ENCODE measurements around the gene ETFBKMT. TPM values are rescaled to one million over a fixed set of nuclear protein-coding genes. Genes with fewer than 3 reads are reported as not detected.
"Not testable (repeated sequence)": the region's sequence is repeated elsewhere in the genome, so short reads cannot be mapped to it uniquely, and the experiment has no call there.

ETFBKMT gene
- total RNA-seq, 1 experiment from 2014 or later, result 2.0 TPM

DNA sequence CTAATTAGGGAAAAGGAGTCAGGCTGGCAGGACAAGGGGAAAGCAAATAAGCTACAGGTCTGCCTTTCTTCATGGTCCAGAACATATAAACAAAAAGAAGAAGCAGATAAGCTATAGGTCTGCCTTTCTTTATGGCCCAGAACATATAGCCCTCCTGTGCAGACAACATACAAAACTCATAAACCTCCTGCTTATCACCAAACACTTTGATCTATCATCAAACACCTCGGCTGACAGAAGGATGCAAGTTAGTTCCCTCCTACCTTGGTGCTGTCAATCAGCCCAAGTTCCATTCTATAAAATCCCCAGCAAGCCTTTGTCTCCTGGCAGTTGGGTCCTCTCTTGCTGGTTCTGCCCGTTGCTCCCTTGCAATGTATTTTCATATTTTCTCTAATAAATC is 46.1 kb downstream of the ETFBKMT start:
- Mint-ChIP-seq H3K36me3 (peaks cover 36% of the 10 kb centered on the region), H3K4me1 (no peaks in the 10 kb centered on the region), H3K9me3 (peaks cover 34% of the 10 kb centered on the region), H3K27me3 (ENCODE audit: low read depth) (no peaks in the 10 kb centered on the region), H3K27ac (no peak overlapping the region), H3K4me3 (no peak overlapping the region)
- ChIA-PET POLR2A (interaction anchor here (0.6 to 0.7 kb wide), 2 partner anchors 9 to 191 kb away, joined by 4 to 5 read pairs; no protein-coding TSS in a partner anchor), CTCF (no interaction called here)
- DNase-seq (ENCODE audit: low spot score), result no peak
- TF ChIP-seq, protein P1, sequence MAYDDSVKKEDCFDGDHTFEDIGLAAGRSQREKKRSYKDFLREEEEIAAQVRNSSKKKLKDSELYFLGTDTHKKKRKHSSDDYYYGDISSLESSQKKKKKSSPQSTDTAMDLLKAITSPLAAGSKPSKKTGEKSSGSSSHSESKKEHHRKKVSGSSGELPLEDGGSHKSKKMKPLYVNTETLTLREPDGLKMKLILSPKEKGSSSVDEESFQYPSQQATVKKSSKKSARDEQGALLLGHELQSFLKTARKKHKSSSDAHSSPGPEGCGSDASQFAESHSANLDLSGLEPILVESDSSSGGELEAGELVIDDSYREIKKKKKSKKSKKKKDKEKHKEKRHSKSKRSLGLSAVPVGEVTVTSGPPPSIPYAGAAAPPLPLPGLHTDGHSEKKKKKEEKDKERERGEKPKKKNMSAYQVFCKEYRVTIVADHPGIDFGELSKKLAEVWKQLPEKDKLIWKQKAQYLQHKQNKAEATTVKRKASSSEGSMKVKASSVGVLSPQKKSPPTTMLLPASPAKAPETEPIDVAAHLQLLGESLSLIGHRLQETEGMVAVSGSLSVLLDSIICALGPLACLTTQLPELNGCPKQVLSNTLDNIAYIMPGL (CRISPR knock-in tag; IDR thresholded peaks at IDR 0.05), result no peak
- TF ChIP-seq, protein P2, sequence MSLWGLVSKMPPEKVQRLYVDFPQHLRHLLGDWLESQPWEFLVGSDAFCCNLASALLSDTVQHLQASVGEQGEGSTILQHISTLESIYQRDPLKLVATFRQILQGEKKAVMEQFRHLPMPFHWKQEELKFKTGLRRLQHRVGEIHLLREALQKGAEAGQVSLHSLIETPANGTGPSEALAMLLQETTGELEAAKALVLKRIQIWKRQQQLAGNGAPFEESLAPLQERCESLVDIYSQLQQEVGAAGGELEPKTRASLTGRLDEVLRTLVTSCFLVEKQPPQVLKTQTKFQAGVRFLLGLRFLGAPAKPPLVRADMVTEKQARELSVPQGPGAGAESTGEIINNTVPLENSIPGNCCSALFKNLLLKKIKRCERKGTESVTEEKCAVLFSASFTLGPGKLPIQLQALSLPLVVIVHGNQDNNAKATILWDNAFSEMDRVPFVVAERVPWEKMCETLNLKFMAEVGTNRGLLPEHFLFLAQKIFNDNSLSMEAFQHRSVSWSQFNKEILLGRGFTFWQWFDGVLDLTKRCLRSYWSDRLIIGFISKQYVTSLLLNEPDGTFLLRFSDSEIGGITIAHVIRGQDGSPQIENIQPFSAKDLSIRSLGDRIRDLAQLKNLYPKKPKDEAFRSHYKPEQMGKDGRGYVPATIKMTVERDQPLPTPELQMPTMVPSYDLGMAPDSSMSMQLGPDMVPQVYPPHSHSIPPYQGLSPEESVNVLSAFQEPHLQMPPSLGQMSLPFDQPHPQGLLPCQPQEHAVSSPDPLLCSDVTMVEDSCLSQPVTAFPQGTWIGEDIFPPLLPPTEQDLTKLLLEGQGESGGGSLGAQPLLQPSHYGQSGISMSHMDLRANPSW (CRISPR knock-in tag; conservative IDR thresholded peaks at IDR 0.05; ENCODE audit: low read depth), result no peak
- TF ChIP-seq ZNF423 (CRISPR knock-in tag; IDR thresholded peaks at IDR 0.05), result no peak
- TF ChIP-seq NFYB (CRISPR knock-in tag; conservative IDR thresholded peaks at IDR 0.05; ENCODE audit: low read depth), result no peak
- no peak for TF ChIP-seq SP1 (CRISPR knock-in tag; conservative IDR thresholded peaks at IDR 0.05)
- no peak for TF ChIP-seq GABPB1 (CRISPR knock-in tag; IDR thresholded peaks at IDR 0.05)
- TF ChIP-seq, protein P3, sequence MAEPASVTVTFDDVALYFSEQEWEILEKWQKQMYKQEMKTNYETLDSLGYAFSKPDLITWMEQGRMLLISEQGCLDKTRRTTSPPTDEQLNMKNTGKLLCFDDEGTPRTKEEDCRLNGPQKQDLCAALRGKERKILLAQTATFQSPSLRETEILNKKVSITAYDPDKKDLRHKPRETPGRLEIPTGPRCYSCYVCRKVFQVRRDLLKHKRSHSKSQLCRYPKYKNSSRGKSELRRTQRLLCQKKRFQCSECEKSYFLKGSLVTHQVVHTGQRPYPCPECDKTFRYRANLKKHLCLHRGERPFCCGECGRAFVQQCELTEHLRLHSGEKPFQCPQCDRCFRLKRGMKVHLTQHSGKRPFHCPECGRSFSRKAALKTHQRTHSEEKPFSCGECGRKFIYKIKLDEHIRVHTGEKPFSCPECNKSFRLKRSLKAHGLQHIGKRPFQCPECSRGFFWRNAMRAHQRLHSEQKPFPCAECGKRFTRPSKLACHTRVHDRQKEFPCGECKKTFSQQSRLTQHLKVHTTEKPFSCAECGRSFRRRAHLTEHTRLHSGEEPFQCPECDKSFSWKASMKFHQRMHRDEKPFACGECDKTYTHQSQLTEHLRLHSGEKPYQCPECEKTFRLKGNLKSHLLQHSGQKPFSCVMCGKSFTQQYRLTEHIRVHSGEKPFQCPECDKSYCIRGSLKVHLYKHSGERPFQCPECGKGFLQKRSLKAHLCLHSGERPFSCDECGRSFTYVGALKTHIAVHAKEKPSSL (CRISPR knock-in tag; conservative IDR thresholded peaks at IDR 0.05), result no peak
- no peak for ATAC-seq

DNA sequence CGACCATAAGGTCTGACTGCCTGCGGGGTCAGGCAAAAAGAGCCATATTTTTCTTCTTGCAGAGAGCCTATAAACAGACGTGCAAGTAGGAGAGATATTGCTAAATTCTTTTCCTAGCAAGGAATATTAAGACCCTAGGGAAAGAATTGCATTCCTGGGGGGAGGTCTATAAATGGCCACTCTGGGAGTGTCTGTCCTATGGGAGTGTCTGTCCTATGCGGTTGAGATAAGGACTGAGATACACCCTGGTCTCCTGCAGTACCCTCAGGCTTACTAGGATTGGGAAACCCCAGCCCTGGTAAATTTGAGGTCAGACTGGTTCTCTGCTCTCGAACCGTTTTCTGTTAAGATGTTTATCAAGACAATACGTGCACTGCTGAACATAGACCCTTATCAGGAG is 48.6 kb downstream of the ETFBKMT start:
- peaks cover 36% of the 10 kb centered on the region for H3K36me3 Mint-ChIP-seq
- ATAC-seq; H3K4me1 Mint-ChIP-seq; CTCF ChIA-PET; H3K4me3 Mint-ChIP-seq; POLR2A ChIA-PET; H3K27ac Mint-ChIP-seq; H3K27me3 Mint-ChIP-seq (ENCODE audit: low read depth); DNase-seq (ENCODE audit: low spot score): not testable (repeated sequence)
- peaks cover 34% of the 10 kb centered on the region for H3K9me3 Mint-ChIP-seq

DNA sequence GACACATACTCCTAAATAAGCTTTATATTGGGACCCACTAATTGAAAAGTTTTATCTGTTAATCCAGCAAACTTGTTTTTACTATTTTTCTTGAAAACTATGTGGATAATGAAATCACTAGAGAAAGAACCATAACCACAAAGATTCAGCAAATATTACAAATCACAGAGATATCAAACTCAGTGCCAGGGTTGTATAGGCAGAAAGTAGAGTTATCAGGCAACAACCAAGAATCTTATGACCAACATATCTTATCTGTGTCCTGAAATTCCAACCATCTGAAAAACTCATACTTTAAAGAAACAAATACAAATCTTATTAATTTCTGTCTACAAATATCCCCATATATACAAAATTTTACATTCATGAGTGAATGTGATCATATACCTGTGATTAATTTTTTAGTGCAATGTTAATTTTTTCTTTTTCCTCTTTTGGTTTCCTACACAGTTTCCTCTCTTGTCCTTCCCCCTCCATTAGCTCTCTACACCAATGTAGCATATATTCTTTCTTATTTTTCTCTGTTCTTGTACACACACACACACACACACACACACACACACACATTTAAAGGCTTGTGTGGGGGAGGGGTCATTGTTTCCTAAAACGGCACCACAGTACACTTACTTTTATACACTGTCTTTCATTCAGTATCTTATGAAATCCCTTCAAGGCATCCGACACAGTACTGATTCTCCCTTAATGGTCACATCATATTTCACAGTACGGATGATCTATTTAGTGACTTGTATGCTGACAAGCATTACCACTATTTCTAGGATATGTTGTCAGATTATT is 50.7 kb downstream of the ETFBKMT start:
- Mint-ChIP-seq H3K4me1 (peaks cover 1% of the 10 kb centered on the region; the same call in 1 of the 2 replicates), H3K36me3 (peaks cover 36% of the 10 kb centered on the region), H3K9me3 (peaks cover 34% of the 10 kb centered on the region), H3K4me3 (no peak overlapping the region), H3K27me3 (ENCODE audit: low read depth) (no peaks in the 10 kb centered on the region), H3K27ac (no peak overlapping the region)
- ChIA-PET CTCF (no interaction called here), POLR2A (interaction anchor here (0.5 kb wide), 1 partner anchor 300 kb away, joined by 3 read pairs; no protein-coding TSS in a partner anchor)
- DNase-seq (ENCODE audit: low spot score) (no peak), ATAC-seq (no peak)
- TF ChIP-seq, protein P4, sequence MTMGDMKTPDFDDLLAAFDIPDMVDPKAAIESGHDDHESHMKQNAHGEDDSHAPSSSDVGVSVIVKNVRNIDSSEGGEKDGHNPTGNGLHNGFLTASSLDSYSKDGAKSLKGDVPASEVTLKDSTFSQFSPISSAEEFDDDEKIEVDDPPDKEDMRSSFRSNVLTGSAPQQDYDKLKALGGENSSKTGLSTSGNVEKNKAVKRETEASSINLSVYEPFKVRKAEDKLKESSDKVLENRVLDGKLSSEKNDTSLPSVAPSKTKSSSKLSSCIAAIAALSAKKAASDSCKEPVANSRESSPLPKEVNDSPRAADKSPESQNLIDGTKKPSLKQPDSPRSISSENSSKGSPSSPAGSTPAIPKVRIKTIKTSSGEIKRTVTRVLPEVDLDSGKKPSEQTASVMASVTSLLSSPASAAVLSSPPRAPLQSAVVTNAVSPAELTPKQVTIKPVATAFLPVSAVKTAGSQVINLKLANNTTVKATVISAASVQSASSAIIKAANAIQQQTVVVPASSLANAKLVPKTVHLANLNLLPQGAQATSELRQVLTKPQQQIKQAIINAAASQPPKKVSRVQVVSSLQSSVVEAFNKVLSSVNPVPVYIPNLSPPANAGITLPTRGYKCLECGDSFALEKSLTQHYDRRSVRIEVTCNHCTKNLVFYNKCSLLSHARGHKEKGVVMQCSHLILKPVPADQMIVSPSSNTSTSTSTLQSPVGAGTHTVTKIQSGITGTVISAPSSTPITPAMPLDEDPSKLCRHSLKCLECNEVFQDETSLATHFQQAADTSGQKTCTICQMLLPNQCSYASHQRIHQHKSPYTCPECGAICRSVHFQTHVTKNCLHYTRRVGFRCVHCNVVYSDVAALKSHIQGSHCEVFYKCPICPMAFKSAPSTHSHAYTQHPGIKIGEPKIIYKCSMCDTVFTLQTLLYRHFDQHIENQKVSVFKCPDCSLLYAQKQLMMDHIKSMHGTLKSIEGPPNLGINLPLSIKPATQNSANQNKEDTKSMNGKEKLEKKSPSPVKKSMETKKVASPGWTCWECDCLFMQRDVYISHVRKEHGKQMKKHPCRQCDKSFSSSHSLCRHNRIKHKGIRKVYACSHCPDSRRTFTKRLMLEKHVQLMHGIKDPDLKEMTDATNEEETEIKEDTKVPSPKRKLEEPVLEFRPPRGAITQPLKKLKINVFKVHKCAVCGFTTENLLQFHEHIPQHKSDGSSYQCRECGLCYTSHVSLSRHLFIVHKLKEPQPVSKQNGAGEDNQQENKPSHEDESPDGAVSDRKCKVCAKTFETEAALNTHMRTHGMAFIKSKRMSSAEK (CRISPR knock-in tag; IDR thresholded peaks at IDR 0.05; ENCODE audit: borderline replicate concordance), result no peak
- TF ChIP-seq, protein P5, sequence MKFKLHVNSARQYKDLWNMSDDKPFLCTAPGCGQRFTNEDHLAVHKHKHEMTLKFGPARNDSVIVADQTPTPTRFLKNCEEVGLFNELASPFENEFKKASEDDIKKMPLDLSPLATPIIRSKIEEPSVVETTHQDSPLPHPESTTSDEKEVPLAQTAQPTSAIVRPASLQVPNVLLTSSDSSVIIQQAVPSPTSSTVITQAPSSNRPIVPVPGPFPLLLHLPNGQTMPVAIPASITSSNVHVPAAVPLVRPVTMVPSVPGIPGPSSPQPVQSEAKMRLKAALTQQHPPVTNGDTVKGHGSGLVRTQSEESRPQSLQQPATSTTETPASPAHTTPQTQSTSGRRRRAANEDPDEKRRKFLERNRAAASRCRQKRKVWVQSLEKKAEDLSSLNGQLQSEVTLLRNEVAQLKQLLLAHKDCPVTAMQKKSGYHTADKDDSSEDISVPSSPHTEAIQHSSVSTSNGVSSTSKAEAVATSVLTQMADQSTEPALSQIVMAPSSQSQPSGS (CRISPR knock-in tag; IDR thresholded peaks at IDR 0.05; ENCODE audit: borderline replicate concordance, low read depth), result no peak
- TF ChIP-seq SOX15 (CRISPR knock-in tag; IDR thresholded peaks at IDR 0.05) (no peak), ZNF396 (CRISPR knock-in tag; IDR thresholded peaks at IDR 0.05; ENCODE audit: borderline replicate concordance) (no peak)
- TF ChIP-seq, protein P6, sequence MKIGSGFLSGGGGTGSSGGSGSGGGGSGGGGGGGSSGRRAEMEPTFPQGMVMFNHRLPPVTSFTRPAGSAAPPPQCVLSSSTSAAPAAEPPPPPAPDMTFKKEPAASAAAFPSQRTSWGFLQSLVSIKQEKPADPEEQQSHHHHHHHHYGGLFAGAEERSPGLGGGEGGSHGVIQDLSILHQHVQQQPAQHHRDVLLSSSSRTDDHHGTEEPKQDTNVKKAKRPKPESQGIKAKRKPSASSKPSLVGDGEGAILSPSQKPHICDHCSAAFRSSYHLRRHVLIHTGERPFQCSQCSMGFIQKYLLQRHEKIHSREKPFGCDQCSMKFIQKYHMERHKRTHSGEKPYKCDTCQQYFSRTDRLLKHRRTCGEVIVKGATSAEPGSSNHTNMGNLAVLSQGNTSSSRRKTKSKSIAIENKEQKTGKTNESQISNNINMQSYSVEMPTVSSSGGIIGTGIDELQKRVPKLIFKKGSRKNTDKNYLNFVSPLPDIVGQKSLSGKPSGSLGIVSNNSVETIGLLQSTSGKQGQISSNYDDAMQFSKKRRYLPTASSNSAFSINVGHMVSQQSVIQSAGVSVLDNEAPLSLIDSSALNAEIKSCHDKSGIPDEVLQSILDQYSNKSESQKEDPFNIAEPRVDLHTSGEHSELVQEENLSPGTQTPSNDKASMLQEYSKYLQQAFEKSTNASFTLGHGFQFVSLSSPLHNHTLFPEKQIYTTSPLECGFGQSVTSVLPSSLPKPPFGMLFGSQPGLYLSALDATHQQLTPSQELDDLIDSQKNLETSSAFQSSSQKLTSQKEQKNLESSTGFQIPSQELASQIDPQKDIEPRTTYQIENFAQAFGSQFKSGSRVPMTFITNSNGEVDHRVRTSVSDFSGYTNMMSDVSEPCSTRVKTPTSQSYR (CRISPR knock-in tag; IDR thresholded peaks at IDR 0.05), result no peak
- TF ChIP-seq, protein P7, sequence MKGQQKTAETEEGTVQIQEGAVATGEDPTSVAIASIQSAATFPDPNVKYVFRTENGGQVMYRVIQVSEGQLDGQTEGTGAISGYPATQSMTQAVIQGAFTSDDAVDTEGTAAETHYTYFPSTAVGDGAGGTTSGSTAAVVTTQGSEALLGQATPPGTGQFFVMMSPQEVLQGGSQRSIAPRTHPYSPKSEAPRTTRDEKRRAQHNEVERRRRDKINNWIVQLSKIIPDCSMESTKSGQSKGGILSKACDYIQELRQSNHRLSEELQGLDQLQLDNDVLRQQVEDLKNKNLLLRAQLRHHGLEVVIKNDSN (CRISPR knock-in tag; IDR thresholded peaks at IDR 0.05), result no peak

Measured in WTC11 (cell line).